HG02759 (cell line): ENCODE data around the gene CTSD.
"Not testable (repeated sequence)": the region's sequence is repeated elsewhere in the genome, so short reads cannot be mapped to it uniquely, and the experiment has no call there.

Experiments used
- ATAC-seq: cut with Tn5 transposase; IDR thresholded peaks from one replicate; pipeline ENCODE4 v1.9.1; 2021; ENCODE audit warnings: mild to moderate bottlenecking, moderate library complexity; ENCODE audit not compliant: unreplicated experiment

The CTSD gene

GRCh38 chr11:1770528-1770927 lies 6.8 kb upstream of the CTSD start:
- ATAC-seq = no peak

GRCh38 chr11:1770061-1770460 lies 6.3 kb upstream of the CTSD start:
- ATAC-seq = no peak

GRCh38 chr11:1769304-1769936 lies 5.7 kb upstream of the CTSD start:
- ATAC-seq = not testable (repeated sequence)

GRCh38 chr11:1768141-1768469 lies 4.4 kb upstream of the CTSD start:
- no peak for ATAC-seq

- no peak for ATAC-seq
Observed at GRCh38 chr11:1767399-1768140, 3.8 kb upstream of the CTSD start.

- no peak for ATAC-seq
Observed at GRCh38 chr11:1766719-1767398, 3.1 kb upstream of the CTSD start.

- ATAC-seq = no peak
Observed at GRCh38 chr11:1765871-1766718, 2.4 kb upstream of the CTSD start.

GRCh38 chr11:1763336-1763795 lies 361 bp downstream of the CTSD start:
- peak; percentile 17 for ATAC-seq

GRCh38 chr11:1762537-1763302 lies 1.0 kb downstream of the CTSD start:
- ATAC-seq = no peak

- ATAC-seq = no peak
Observed at GRCh38 chr11:1761857-1762536, 1.7 kb downstream of the CTSD start.

- ATAC-seq = no peak
Observed at GRCh38 chr11:1761110-1761856, 2.4 kb downstream of the CTSD start.

- ATAC-seq = no peak
Observed at GRCh38 chr11:1760351-1761109, 3.2 kb downstream of the CTSD start.

- no peak for ATAC-seq
Observed at GRCh38 chr11:1759851-1760220, 3.9 kb downstream of the CTSD start.

GRCh38 chr11:1759151-1759850 lies 4.4 kb downstream of the CTSD start:
- ATAC-seq = no peak

- ATAC-seq = no peak
Observed at GRCh38 chr11:1758611-1759150, 5.0 kb downstream of the CTSD start.

- no peak for ATAC-seq
Observed at GRCh38 chr11:1757861-1758610, 5.7 kb downstream of the CTSD start.
